ENCODE data around the gene BEX2.

The BEX2 gene

GRCh38 chrX:103293118-103293517 is 17.7 kb downstream of the BEX2 start:
- TF ChIP-seq LEF1 (IDR thresholded peaks at IDR 0.05; ENCODE audit: borderline replicate concordance) (no peak), CTBP1 (IDR thresholded peaks at IDR 0.05; ENCODE audit: borderline replicate concordance) (no peak), PKNOX1 (IDR thresholded peaks at IDR 0.05) (no peak), BHLHE40 (IDR thresholded peaks at IDR 0.05; ENCODE audit: borderline replicate concordance) (no peak), HDGF (IDR thresholded peaks at IDR 0.05; ENCODE audit: borderline replicate concordance) (no peak)

GRCh38 chrX:103279624-103280023 is 31.2 kb downstream of the BEX2 start:
- DNase-seq (ENCODE audit: extremely low spot score) = no peak
- ChIA-PET POLR2A (interaction anchor here (1.1 kb wide), 1 partner anchor 25 kb away, joined by 3 read pairs; the partner anchor contains the start of gene TCEAL8), CTCF (no interaction called here)

More at GRCh38 chrX:103293118-103293517, 17.7 kb downstream of the BEX2 start:
- POLR2A ChIA-PET = no interaction called here
- DNase-seq (ENCODE audit: extremely low spot score) = no peak
- CTCF ChIA-PET = no interaction called here

GRCh38 chrX:103276581-103277002 is 34.2 kb downstream of the BEX2 start, which contains the start of gene TCEAL5:
TCEAL5 (minus strand) TSS chrX:103276750; CDS start chrX:103274563, 2,187 bp downstream.
- DNase-seq (ENCODE audit: extremely low spot score) = no peak
- POLR2A ChIA-PET = no interaction called here
- TF ChIP-seq SP1 (IDR thresholded peaks at IDR 0.05) = no peak
- no peak for TF ChIP-seq ARNT (IDR thresholded peaks at IDR 0.05)
- peak; percentile 46; the same call in 1 of the 2 replicates for TF ChIP-seq PKNOX1 (IDR thresholded peaks at IDR 0.05)
- TF ChIP-seq TARDBP (IDR thresholded peaks at IDR 0.05) = no peak
- TF ChIP-seq FOXM1 (IDR thresholded peaks at IDR 0.05; ENCODE audit: borderline replicate concordance) = no peak
- CTCF ChIA-PET = no interaction called here

More at GRCh38 chrX:103279624-103280023, 31.2 kb downstream of the BEX2 start:
- no peak for TF ChIP-seq NFRKB (IDR thresholded peaks at IDR 0.05)
- TF ChIP-seq ARNT (IDR thresholded peaks at IDR 0.05) = no peak
- TF ChIP-seq BHLHE40 (IDR thresholded peaks at IDR 0.05; ENCODE audit: borderline replicate concordance) = no peak
- TF ChIP-seq L3MBTL2 (conservative IDR thresholded peaks at IDR 0.05) = no peak
- TF ChIP-seq ELF4 (IDR thresholded peaks at IDR 0.05) = no peak
- no peak for TF ChIP-seq FOXA1 (IDR thresholded peaks at IDR 0.05)
- TF ChIP-seq ZNF384 (IDR thresholded peaks at IDR 0.05) = no peak
- TF ChIP-seq SP1 (IDR thresholded peaks at IDR 0.05) = no peak
- TF ChIP-seq SUZ12 (IDR thresholded peaks at IDR 0.05) = no peak
- TF ChIP-seq LEF1 (IDR thresholded peaks at IDR 0.05; ENCODE audit: borderline replicate concordance) = no peak

- DNase-seq (ENCODE audit: extremely low spot score) = no peak
- ChIA-PET CTCF (no interaction called here), POLR2A (no interaction called here)
- no peak for TF ChIP-seq TARDBP (IDR thresholded peaks at IDR 0.05)
- TF ChIP-seq ZNF384 (IDR thresholded peaks at IDR 0.05) = no peak
Measured at GRCh38 chrX:103275947-103276567, 34.7 kb downstream of the BEX2 start.

- CTCF ChIA-PET = no interaction called here
- POLR2A ChIA-PET = no interaction called here
- TF ChIP-seq CTBP1 (IDR thresholded peaks at IDR 0.05; ENCODE audit: borderline replicate concordance) (no peak), SUZ12 (IDR thresholded peaks at IDR 0.05) (no peak), SP1 (IDR thresholded peaks at IDR 0.05) (no peak), NFRKB (IDR thresholded peaks at IDR 0.05) (no peak), L3MBTL2 (conservative IDR thresholded peaks at IDR 0.05) (no peak), ARNT (IDR thresholded peaks at IDR 0.05) (no peak), FOXK2 (IDR thresholded peaks at IDR 0.05) (no peak), HDGF (IDR thresholded peaks at IDR 0.05; ENCODE audit: borderline replicate concordance) (no peak), TARDBP (IDR thresholded peaks at IDR 0.05) (no peak), BHLHE40 (IDR thresholded peaks at IDR 0.05; ENCODE audit: borderline replicate concordance) (no peak), PKNOX1 (IDR thresholded peaks at IDR 0.05) (no peak)
- no peak for DNase-seq (ENCODE audit: extremely low spot score)
Measured at GRCh38 chrX:103274284-103274683, 36.5 kb downstream of the BEX2 start.

All from HEK293T (cell line).